Breast epithelium (tissue), 3 donors: Measurements from ENCODE around the gene FPR2.

Source experiments
- POLR2A ChIP-seq: fragments of 450-650 bp; IDR thresholded peaks from one replicate; pipeline ENCODE4 v1.6.1; 2016; ENCODE audit warnings: antibody characterized with exemption, mild to moderate bottlenecking, moderate library complexity
- POLR2AphosphoS5 ChIP-seq, 3 donors: sonication (generic); formaldehyde crosslinking; IDR thresholded peaks; one replicate each; pipeline ENCODE4 v1.6.1; 2017; ENCODE audit warnings: antibody characterized with exemption in 3 of 3
- TF ChIP-seq, protein P1 (sequence below), 3 donors: fragments of 450-650 bp; IDR thresholded peaks; one replicate each; pipeline ENCODE4 v1.5.1; 2016 to 2017; ENCODE audit warnings: antibody characterized with exemption in 3 of 3, mild to moderate bottlenecking in 3 of 3, moderate library complexity in 3 of 3

DNA sequence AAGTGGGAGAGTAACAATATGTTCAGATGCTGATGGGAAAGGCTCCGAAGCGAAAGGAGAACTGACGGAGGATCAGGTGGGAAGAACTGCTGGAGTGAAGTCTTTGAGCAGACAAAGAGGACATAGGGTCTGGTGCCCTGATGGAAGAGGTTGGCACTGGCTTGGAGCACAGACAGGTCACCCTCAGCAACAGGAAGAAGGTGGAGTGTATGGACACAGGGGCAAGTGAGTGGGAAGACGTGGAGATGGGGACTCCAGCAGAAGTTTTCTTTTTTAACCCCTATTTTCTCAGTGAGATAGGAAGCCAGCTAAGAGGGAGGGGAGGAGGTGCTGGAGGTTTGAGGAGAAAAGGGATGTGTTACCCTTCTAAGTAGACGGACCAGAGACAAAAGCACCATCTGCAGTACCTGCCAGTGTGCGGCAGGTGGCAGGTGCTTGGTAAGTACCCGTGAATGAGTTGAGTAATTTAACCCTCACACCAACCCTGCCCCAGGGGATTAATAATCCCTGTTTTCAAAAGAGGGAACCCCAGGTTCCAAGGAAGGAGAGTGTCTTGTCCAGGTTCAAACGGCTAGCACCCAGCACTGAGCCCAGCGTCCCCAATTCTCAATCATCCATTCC lies 48.4 kb upstream of the FPR2 start:
- TF ChIP-seq, protein P1, sequence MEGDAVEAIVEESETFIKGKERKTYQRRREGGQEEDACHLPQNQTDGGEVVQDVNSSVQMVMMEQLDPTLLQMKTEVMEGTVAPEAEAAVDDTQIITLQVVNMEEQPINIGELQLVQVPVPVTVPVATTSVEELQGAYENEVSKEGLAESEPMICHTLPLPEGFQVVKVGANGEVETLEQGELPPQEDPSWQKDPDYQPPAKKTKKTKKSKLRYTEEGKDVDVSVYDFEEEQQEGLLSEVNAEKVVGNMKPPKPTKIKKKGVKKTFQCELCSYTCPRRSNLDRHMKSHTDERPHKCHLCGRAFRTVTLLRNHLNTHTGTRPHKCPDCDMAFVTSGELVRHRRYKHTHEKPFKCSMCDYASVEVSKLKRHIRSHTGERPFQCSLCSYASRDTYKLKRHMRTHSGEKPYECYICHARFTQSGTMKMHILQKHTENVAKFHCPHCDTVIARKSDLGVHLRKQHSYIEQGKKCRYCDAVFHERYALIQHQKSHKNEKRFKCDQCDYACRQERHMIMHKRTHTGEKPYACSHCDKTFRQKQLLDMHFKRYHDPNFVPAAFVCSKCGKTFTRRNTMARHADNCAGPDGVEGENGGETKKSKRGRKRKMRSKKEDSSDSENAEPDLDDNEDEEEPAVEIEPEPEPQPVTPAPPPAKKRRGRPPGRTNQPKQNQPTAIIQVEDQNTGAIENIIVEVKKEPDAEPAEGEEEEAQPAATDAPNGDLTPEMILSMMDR (IDR thresholded peaks at IDR 0.05), result peak in 2 of 3 donors; percentile 26 to 53
- no peak for TF ChIP-seq POLR2AphosphoS5 (IDR thresholded peaks at IDR 0.05)
- TF ChIP-seq POLR2A, result no peak
